Measurements from ENCODE around the gene MTAP.

DNA sequence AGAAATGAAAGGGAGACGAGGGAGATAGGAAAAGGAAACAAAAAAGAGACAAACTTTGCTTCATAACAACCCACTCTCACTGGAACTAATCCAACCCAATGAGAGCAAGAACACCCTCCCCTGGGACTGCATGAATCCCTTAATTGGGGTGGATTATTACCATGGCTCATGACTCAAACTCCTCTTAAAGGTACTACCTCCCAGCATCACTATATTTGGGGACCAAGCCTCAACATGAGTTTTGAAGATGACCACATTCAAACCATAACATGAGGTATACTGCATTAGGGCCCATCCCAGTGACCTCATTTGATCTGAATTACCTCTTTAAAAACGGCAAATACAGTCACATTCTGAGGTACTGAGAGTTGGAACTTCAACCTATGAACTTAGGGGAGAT, 8.0 kb downstream of the MTAP start:
- TF ChIP-seq CTCF (IDR thresholded peaks at IDR 0.05) (no peak), POLR2A (IDR thresholded peaks at IDR 0.05) (no peak), EP300 (IDR thresholded peaks at IDR 0.05) (no peak)
